Lower leg skin (tissue), 3 donors: ENCODE data around the gene TBC1D22A.

Experiments used
- POLR2A ChIP-seq, 2 donors: fragments of 450-650 bp; IDR thresholded peaks; one replicate each; pipeline ENCODE4 v1.6.1; 2016 to 2017; ENCODE audit warnings: antibody characterized with exemption in 2 of 2, mild to moderate bottlenecking in 1 of 2, moderate library complexity in 1 of 2
- TF ChIP-seq, protein P1 (sequence below), 3 donors: fragments of 450-650 bp; IDR thresholded peaks; one replicate each; pipeline ENCODE4 v1.5.1; 2016; ENCODE audit warnings: antibody characterized with exemption in 3 of 3, mild to moderate bottlenecking in 3 of 3, moderate library complexity in 2 of 3

DNA sequence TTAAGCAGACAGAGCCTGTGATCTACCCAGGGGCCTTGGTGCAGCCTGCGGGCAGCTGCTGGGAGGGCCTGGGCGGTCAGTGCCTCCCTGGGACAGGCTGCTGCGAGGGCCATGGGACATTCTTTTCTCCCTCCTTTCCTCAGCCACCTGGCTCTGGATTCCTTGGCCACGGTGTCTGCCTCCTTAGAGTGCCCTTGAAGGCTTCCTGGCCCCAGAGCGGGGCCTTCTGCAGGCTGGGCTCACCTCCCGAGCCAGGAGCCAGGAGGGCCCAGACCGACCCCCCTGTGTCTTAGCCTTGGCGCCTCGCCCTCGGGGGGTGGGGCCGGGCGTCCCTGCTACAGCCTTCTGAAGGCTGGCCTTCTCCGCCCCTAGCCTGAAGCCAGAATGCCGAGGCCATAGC is 231.2 kb downstream of the TBC1D22A start:
- TF ChIP-seq, protein P1, sequence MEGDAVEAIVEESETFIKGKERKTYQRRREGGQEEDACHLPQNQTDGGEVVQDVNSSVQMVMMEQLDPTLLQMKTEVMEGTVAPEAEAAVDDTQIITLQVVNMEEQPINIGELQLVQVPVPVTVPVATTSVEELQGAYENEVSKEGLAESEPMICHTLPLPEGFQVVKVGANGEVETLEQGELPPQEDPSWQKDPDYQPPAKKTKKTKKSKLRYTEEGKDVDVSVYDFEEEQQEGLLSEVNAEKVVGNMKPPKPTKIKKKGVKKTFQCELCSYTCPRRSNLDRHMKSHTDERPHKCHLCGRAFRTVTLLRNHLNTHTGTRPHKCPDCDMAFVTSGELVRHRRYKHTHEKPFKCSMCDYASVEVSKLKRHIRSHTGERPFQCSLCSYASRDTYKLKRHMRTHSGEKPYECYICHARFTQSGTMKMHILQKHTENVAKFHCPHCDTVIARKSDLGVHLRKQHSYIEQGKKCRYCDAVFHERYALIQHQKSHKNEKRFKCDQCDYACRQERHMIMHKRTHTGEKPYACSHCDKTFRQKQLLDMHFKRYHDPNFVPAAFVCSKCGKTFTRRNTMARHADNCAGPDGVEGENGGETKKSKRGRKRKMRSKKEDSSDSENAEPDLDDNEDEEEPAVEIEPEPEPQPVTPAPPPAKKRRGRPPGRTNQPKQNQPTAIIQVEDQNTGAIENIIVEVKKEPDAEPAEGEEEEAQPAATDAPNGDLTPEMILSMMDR (IDR thresholded peaks at IDR 0.05) = no peak
- no peak for TF ChIP-seq POLR2A (IDR thresholded peaks at IDR 0.05)
